Endometrium (tissue), 2 donors: Measurements from ENCODE around the gene TEAD1.

Source experiments
- FAIRE-seq: peaks from 2 replicates; lab custom pipeline; 2012; peaks lifted over from hg19 to GRCh38; lab: Jason Lieb, UNC
- donor health status: control.
- donor health status: control.

Gene TEAD1

GRCh38 chr11:12838463-12839123 is 164.4 kb downstream of the TEAD1 start:
- no peak for FAIRE-seq

- FAIRE-seq: no peak
Observed at GRCh38 chr11:12840871-12841660, 166.8 kb downstream of the TEAD1 start.

GRCh38 chr11:12841946-12842630 is 167.9 kb downstream of the TEAD1 start:
- FAIRE-seq: no peak

GRCh38 chr11:12842933-12843636 is 168.9 kb downstream of the TEAD1 start:
- FAIRE-seq: peak; percentile 37

GRCh38 chr11:12845163-12845562 is 170.9 kb downstream of the TEAD1 start:
- no peak for FAIRE-seq

DNA sequence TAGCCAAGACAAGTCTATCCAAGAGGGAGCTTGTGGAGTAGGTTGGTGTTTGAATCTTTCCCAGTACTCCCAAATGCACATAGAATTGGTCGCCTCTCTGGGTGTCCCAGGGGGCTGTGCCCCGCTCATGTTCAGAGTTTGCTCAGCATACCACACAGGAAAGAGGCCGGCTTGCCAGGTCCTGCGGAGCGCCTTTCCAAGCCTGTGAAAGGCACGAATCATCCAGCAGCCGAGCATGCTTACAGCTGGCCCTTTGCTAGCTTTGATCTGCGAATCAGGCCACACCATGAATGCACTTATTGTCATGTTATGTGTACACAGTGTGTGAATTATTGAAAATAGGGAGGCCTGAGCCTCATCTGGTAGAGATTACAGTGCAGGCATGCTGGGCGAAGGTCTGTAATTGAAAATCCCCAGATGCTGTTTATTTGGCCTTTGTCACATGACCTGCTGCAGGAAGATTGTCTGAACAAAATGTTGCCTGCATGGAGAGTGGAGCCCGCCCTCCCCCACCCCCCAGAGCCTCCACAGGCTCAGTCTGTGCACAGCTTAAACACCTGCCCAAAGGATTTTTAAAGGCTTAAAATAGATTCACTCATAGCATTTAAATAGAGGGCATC is 171.6 kb downstream of the TEAD1 start:
- peak; percentile 67 for FAIRE-seq

DNA sequence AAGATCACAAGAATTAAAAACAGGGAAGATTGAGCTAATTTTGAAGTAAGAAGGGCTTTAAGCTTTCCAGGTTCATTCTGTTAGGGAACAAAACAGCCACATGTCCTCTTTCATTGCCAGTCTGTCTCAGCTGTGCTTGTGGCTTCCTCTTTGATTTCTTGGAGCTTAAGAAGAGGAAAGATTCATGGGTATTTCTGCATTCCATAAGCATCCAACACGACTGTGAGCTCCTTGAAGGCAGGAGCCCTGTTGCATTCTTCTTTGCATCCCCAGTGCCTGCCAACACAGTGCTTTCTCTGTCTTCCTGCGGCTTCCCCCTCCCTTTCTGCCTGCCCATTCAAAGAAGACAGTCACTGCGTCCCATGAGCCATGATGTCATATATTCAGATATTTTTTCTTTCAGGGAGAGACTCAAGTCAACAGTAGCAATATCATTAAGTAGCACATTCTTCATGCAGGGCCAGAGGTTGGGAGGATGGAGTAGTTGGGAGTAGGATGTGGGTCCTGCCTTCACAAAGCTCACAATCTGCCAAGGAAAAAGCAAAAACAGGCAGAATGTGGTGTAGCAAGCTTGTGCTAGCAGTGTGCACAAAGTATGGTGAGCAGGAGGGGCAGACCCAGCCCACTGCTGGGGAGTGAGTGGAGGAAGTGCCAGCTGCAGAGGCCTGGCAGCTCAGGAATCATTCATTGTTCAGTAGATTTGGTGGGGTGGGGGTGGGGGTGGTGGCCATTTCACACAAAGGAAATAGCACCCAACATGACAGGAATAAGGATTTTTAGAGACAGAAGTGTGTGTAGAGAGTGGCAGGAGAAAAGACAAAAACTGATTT is 172.8 kb downstream of the TEAD1 start:
- FAIRE-seq: no peak

- no peak for FAIRE-seq
Observed at GRCh38 chr11:12848413-12848812, 174.2 kb downstream of the TEAD1 start.

DNA sequence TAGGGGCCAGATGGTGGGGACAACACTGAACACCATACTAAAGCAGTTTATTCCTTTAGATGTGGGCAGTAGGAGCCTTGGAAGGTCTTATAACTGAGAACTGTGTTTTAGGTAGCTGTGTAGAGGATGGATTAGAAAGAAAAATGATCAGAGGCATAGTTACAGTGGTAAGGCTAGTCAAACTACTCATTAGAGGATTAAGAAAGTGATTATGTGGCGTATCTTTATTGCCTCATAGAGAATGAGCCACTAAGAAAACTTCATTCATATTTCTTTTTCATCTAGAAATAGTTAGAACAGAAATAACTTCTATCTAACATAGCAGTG is 179.1 kb downstream of the TEAD1 start:
- no peak for FAIRE-seq

- no peak for FAIRE-seq
Observed at GRCh38 chr11:12853652-12854296, 179.6 kb downstream of the TEAD1 start.

- FAIRE-seq: no peak
Observed at GRCh38 chr11:12854297-12854661, 180.1 kb downstream of the TEAD1 start.

- no peak for FAIRE-seq
Observed at GRCh38 chr11:12854829-12855228, 180.6 kb downstream of the TEAD1 start.

GRCh38 chr11:12856338-12856737 is 182.1 kb downstream of the TEAD1 start:
- FAIRE-seq: no peak

DNA sequence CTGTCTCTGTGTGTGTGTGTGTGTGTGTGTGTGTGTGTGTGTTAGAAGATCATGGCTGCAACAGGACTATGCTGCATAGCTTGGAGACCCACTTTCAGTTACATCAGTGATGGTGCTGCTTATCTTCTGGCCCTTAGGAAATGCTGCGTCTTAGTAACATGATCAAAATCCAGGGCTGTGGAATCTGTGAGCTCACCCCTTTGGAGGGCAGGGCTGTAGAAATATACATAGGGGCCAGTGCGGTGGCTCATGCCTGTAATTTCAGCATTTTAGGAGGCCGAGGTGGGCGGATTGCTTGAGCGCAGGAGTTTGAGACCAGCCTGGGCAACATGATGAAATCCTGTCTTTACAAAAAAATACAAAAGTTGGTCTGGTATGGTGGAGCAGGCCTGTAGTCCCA is 183.4 kb downstream of the TEAD1 start:
- FAIRE-seq: no peak

DNA sequence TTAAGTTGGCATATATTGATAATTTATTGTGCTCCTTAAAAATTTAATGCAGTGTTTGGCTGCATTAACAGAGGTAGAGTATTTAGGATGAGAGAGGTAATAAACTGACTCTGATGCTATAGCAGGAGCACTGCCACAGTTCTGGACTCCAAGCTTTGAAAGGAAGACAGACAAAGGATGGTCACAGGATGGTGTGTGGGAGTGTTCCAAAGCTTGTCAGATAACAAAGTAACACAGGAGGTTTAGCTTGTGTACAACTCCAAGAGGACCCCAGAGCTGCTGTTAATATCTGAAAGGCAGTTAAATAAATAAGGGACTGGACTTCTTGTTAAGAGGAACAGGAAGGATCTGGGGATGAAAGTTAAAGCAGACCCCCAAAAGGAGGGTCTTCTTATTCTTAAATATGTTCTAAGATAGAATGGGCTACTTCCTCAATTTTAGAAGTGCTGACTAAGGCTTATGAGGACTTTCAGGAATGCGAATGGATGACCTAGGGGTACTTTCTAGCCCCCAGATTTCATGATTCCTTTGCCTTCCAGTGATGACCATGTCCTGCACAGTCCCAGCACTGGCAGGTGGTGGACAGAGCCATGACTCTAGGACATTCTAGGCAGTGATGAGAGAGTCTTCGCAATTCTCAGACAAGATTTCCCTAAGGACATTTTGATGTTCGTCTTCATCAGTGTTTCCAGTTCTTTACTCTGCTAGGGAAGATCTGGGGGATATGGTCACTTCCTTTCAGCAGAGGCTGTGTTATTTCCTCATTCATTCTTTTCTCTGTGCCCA is 185.8 kb downstream of the TEAD1 start:
- FAIRE-seq: no peak

- FAIRE-seq: no peak
Observed at GRCh38 chr11:12860827-12861226, 186.6 kb downstream of the TEAD1 start.

GRCh38 chr11:12862696-12863469 is 188.7 kb downstream of the TEAD1 start:
- peak; percentile 84 for FAIRE-seq

- FAIRE-seq: no peak
Observed at GRCh38 chr11:12863605-12864121, 189.4 kb downstream of the TEAD1 start.
